ENCODE results near the gene THOP1.
"Not testable (repeated sequence)": the region's sequence is repeated elsewhere in the genome, so short reads cannot be mapped to it uniquely, and the experiment has no call there.

The THOP1 gene

DNA sequence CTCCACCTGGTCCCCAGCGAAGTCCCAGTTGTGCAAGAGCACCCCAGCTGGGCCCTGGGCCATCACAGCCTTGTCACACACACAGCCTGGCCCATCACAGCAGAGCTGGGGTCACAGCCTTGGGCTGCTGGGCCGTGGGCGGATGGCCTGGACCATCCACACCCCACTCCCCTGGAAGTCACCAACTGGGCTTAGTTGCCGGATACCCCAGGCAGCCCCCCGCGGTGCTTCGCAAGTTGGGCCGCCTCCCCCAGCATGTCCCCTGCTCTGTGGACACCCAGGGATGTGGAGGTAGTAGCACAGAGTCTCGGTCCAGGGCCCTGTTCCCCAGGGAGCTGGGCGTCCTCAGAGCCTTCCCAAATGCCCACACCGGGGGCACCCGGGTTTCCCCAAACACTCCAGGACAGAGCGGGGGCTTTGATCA is 29.9 kb downstream of the THOP1 start:
- in situ Hi-C loops (cut with MboI; ENCODE audit: low sequenced_read_pairs) = no loop called here

DNA sequence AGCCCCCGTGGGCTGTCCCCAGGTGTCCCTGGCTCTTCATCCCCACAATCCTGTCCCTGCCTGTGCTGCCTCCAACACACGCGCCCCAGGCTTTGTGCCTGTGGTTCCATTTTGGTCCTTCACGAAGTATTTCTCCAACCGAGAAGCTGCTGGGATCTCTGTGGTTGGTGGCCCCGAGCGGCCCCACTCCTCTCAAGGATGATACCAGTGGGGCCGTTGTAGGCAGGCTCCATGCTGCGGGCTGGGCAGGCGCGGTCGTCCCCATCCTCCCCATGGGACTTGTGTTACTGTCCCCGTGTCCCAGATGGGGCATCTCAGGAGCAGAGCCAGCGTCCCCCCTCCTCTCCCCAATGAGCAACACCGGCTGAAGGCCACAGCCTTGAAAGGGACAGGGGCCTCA is 30.6 kb downstream of the THOP1 start:
- in situ Hi-C loops (cut with MboI; ENCODE audit: low sequenced_read_pairs) = no loop called here

DNA sequence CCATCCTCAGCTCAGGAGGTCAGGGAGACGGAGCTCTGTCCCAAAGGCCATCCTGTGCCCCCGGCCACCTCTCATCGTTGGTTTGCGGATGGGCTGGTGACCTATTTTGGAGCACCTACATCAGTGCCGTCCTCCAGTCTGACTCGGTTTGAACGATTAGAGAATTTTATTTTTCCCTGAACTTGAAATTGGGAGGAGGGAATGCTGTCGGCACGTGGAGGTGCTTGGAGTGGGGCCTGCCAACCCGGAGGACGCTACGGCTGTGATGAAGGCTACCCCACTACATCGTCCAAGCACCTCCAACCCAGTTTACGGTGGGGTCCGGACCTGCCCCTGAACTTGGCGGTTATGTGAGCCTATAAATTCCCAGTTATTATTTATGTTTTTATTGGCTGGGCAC is 31.3 kb downstream of the THOP1 start:
- in situ Hi-C loops (cut with MboI; ENCODE audit: low sequenced_read_pairs) = no loop called here

DNA sequence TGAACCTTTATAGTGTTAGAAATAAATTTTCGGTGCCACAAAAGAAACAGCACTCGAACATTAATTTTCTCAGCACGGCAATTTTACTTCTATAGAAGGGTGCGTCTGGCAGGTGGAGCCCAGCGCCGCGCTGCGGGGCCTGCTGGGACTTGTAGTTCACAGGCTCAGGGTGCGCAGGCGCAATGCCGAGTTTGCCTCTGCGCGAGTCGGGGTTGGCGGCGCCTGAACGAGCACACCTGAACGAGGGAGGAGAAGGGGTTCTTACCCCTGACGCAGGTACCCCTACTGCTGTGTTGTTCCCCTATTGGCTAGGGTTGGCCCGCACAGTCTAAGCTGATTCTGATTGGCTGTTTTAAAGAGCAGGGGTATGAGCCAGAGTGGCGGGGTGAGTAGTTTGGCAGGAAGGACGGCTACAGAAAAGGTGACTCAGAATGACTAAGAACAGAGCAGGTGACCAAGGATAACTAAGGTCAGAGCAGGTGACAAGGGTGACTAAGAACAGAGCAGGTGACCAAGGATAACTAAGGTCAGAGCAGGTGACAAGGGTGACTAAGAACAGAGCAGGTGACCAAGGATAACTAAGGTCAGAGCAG is 32.0 kb downstream of the THOP1 start:
- in situ Hi-C loops (cut with MboI; ENCODE audit: low sequenced_read_pairs) = not testable (repeated sequence)

DNA sequence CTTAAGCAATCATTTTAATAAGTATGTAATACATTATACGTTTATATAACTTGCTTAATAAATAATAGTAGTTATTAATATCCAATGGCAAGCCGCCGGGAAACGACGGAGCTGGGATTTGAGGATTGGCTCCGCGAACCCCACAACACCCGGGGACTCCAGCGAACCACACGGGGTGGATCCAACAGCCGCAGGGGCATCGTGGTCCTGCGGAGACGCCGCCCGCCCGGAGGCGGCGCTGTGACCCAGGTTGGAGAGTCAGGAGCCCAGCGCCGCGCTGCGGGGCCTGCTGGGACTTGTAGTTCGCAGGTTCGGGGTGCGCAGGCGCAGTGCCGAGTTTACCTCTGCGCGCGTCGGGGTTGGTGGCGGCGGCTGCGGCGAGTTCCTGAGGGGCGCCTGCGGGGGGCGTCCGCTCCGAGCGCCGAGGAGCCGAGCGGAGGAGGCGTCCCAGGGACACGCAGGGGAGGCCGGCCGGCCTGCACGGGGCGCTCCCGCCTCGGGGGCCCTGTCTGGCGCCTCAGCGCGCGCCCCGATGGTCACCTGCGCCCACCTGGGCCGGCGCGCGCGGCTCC is 34.3 kb downstream of the THOP1 start, which contains the start of gene ZNF554:
Gene ZNF554, plus strand, starts transcription at position 329 of the 572 bp plus-strand sequence. Its CDS starts 204 bp downstream, at position 533.
- in situ Hi-C loops (cut with MboI; ENCODE audit: low sequenced_read_pairs) = no loop called here

DNA sequence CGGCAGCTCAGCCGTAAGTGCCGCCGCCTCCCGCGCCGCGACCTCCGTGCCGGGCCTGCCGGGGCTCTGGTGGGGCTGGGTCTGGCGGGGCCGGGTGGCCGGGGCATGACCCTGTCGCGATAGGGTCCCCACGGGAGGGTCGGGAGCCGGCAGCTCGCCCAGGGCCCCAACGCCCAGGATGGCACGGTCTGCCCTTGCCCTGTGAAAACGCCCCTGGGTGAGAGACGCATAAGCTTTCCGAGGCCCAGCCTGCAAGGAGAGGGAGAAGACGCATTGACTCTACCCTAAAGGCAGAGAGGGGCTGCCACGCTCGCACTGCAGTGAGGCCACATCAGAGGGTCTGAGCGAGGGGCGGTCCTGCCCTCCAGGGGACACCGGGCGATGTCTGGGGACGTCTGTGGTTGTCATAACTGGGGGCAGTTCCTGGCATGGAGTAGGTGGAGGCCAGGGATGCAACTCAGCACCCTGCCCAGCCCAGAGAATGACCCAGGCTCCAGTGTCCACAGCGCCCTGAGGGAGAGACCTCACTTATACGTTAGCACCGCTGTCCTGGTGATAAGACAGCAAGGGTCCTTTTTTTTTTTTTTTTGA is 34.9 kb downstream of the THOP1 start:
- in situ Hi-C loops (cut with MboI; ENCODE audit: low sequenced_read_pairs) = no loop called here

DNA sequence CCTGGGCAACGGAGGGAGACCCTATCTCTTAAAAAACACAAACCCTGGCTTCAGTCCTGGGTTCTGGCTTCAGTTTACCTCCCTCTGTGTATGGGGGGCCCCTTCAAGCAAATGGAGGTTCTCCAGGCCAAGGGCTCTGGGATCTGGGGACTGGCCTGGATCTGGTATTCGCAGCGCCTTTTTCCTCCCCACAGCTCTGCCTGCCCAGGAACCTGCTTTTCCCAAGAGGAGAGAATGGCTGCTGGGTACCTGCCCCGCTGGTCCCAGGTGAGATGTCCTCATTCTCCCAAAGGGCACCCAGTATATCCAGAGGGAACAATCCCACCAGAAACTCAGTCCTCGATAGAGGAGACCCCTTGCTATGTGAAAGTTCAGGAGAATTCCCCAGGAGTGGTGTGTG is 37.5 kb downstream of the THOP1 start:
- in situ Hi-C loops (cut with MboI; ENCODE audit: low sequenced_read_pairs) = no loop called here

DNA sequence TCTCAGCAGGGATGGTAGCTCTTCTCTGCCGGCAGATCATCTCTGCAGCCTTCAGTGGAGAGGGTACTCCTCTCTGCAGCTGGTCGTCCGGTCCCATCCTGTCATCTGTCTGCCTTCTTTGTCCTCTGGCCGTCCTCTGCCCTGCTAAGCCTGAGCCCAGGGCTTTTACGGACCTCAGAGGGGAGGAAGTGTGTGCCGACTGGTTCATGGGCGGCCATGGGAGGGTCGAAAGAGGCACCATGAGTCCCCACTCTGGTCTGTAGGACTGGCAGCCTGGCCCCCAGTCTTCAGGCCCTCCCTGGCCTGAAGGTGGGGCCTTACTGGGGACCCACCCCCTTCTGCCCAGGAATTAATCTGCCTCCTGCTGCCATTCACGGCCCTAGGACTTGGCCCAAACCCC is 38.3 kb downstream of the THOP1 start:
- in situ Hi-C loops (cut with MboI; ENCODE audit: low sequenced_read_pairs) = no loop called here

DNA sequence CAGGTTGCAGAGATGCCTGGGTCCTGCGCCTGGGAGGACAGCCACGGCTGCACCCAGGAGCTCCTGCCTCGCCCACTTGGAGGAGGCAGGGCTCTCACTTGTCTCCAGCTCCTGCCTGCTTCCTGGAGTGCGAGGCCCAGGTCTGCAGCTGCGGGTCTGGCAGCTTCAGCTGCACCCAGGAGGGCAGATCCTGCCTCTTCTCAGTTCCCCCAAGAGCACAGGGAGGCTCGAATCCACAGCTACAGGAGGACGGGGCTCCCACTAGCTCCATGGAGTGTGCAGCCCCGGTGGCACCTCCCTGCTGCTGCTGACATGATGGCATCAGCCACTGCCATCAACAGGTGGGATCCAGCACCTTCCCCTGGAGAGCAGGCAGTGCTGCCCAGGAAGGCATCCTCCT is 38.8 kb downstream of the THOP1 start:
- in situ Hi-C loops (cut with MboI; ENCODE audit: low sequenced_read_pairs) = no loop called here

DNA sequence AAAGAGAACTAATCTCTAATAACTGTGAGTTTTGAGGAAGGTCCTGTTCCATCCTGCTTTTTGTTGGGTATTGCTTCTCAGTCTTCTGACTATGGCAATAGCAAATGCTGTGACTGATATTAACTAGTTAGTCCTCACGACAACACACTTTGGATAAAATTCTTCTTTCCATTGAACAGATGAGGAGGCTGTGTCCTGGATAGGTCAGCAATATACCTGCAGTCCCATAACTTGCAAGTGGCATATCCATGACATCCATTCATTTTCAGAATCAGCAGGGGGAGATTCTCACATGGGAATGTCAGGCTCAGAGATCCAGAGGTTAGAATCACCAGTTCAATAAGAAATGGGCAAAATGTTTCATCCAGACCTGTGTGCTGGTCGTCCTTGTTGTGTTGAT is 41.7 kb downstream of the THOP1 start:
- in situ Hi-C loops (cut with MboI; ENCODE audit: low sequenced_read_pairs) = loop anchor here (25.0 kb wide), 1 partner anchor 110 kb away; the partner anchor contains the start of gene ZNF77

DNA sequence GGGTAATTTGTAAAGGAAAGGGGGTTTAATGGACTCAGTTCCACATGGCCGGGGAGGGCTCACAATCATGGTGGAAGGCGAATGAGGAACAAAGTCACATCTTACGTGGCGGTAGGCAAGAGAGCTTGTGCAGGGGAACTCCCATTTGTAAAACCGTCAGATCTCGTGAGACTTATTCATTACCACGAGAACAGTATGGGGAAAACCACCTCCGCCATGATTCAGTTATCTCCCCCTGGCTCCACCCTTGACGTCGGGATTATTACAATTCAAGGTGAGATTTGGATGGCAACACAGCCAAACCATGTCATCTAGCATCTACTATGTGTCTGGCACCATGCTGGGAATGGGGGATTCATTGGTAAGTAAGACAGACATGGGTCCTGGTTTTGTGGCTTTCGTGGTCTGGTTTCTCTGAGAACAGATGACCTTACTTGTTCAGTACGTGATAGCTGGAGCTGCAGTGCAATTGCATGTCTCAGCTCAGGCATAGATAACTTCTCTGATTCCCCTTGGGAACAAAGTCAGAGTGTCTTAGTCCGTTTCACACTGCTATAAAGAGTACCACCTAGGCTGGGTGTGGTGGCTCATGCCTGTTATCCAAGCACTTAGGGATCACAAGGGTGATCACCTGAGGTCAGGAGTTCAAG is 42.7 kb downstream of the THOP1 start:
- in situ Hi-C loops (cut with MboI; ENCODE audit: low sequenced_read_pairs) = loop anchor here (25.0 kb wide), 1 partner anchor 109 kb away; the partner anchor contains the start of gene ZNF77

DNA sequence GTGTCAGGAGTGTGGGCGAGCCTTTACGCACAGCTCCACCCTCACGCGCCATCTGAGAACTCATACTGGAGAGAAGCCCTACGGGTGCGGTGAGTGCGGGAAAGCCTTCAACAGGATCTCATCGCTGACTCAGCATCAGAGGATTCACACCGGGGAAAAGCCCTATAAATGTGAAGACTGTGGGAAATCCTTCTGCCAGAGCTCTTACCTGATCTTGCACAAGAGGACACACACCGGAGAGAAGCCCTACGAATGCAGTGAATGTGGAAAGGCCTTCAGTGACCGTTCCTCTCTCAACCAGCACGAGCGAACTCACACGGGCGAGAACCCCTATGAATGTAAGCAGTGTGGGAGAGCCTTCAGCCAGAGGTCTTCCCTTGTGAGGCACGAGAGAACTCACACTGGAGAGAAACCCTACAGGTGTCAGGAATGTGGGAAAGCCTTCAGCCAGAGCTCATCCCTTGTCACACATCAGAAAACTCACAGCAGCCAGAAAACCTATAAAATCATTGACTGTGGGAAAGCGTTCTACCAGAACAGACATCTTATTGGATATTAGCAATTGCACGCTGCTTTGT is 49.1 kb downstream of the THOP1 start:
- in situ Hi-C loops (cut with MboI; ENCODE audit: low sequenced_read_pairs) = loop anchor here (25.0 kb wide), 1 partner anchor 103 kb away; the partner anchor contains the start of gene ZNF77

DNA sequence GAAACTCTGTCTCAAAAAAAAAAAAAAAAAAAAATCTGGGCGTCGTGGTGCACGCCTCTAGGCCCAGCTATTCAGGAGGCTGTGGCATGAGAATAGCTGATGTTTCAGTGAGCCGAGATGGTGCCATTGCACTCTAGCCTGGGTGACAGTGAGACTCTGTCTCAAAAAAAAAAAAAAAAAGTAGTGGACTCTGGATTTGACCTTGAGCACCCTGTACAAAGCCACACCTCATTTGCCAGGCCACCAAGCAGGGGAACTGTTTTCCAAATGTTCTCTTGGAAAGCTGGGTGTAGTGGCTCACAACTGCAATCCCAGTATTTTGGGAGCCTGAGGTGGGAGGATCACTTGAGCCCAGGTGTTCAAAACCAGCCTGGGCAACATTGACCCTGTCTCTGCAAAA is 52.1 kb downstream of the THOP1 start:
- in situ Hi-C loops (cut with MboI; ENCODE audit: low sequenced_read_pairs) = loop anchor here (25.0 kb wide), 1 partner anchor 100 kb away; the partner anchor contains the start of gene ZNF77

DNA sequence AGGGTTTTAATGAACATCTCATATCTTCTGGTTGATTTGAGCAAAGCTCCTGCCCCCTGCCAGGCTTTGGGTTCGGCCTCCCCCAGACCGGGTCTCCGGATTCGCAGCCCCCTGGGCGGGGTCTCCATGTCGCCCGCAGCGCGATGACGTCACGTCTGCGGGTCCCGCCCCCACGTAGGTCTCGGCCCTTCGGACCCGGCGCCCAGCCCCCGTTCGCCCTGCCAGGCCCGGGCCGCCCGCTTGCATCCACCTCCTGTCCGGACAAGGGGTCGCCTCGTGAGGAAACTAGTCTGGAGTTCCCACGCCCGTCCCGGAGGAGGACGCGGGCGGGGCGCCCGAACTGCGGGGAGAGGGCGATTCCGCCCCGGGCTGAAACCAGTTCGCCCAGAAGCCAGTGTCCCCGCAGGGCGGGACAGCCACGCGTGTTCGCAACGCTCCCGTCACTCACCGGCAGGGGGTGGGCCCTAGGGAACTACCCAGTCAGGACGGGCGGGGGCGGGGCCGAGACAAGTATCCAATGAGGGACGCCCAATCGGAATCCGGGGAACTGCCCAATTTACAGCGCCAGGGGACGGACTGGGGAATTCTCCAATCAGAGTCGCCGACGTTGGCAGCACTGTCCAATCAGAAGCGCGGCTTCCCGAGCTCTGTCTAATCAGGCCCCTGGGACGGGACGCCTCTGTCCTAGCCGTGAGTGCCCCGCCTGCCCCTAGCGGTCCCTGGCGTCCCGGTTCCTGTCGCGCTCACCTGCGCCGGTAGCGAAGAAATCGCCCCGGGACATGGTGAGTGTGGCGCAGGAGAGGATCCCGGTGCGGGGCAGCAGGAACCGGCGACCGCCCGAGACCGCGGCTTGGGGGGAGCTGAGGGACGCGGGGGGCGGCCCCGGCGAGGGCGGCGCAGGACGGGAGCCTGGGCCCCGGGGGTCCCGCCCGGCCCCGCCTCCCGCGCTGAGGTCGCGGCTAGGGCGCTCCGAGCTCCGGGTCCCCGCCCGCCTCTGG is 55.8 kb downstream of the THOP1 start, which contains the start of gene ZNF555:
Gene ZNF555, plus strand, starts transcription at position 682 of the 998 bp plus-strand sequence. Its CDS starts 98 bp downstream, at position 780.
- in situ Hi-C loops (cut with MboI; ENCODE audit: low sequenced_read_pairs) = loop anchor here (25.0 kb wide), 1 partner anchor 96 kb away; the partner anchor contains the start of gene ZNF77

DNA sequence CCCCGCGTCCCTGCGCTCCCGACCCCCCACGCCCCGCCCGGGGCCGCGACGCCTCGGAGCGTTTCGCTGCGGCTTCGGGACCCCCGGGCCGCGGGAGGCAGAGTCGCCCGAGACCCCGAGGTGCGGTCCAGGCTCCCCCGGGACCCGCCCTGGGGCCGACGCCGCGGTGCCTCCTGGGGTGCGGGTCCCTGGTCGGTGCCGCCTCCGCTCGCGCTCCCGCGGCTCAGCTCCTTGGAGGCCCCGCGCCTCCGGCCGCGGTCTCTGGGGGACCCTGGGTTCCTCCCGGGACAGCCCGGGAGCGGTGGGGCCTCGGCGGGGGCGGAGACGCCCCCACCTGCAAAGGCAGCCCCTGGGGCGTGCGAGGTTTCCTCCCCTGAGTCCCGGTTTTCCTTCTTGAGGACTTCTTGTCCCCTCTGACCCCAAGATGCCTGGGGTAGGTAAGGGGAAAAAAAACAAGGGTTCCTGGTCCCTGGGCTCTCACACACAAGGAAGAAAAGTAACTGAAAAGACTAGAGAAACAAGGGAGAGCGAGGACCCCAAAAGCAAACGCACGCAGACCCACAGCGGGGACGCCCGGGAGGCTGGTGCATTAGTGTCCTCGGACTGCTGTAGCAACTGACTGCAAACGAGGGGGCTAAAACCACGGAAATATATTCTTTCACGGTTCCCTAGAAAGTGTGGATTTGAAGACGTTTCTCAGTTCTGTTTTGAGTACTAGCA is 56.7 kb downstream of the THOP1 start:
- in situ Hi-C loops (cut with MboI; ENCODE audit: low sequenced_read_pairs) = loop anchor here (25.0 kb wide), 1 partner anchor 95 kb away; the partner anchor contains the start of gene ZNF77

DNA sequence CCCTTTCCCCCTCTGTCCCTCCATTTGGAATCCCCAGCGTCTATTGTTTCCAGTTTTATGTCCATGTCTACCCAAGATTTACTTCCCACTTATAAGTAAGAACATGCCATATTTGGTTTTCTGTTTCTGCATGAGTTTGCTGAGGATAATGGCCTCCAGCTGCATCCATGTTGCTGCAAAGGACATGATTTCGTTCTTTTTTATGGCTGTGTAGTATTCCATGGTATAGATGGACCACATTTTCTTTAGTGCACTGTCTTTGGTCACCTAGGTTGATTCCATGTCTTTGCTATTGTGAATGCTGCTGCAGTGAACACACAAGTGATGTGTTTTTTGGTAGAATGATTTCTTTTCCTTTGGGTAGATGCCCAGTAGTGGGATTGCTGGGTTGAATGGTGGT is 59.8 kb downstream of the THOP1 start:
- in situ Hi-C loops (cut with MboI; ENCODE audit: low sequenced_read_pairs) = loop anchor here (25.0 kb wide), 1 partner anchor 92 kb away; the partner anchor contains the start of gene ZNF77

DNA sequence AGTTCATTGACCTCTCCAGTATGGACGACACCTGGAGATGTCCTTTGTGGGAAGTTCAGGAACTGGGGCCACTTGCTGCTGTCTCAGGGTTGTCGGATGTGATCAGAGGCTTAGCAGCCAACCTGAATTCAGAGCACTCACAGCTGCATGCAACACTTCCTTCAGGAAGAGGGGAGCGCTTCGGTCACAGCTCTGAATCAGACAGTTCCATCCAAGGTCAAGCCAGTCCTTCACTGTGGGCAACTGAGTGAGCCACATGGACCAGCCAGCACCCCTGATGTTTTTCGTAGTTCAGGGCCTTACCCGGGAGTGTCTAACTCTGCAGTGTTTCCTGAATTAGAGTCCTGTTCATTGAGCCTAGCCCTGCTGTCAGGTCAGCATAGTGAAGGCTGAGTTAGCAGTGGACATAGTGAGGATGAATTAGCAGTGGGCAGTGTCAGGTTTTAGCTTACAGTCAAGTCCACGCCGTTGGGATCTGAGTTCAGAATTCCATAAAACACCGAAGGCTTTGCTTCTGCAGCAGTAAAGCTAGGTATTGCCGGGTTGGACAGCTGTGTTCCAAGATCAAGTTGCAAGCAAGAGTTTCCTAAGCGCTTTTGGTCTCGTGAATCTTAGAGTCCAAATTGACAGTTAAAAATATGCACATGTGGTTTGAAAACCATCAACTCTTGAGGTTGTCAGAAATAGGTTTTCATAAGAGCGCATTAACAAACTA is 61.0 kb downstream of the THOP1 start:
- in situ Hi-C loops (cut with MboI; ENCODE audit: low sequenced_read_pairs) = loop anchor here (25.0 kb wide), 1 partner anchor 91 kb away; the partner anchor contains the start of gene ZNF77

DNA sequence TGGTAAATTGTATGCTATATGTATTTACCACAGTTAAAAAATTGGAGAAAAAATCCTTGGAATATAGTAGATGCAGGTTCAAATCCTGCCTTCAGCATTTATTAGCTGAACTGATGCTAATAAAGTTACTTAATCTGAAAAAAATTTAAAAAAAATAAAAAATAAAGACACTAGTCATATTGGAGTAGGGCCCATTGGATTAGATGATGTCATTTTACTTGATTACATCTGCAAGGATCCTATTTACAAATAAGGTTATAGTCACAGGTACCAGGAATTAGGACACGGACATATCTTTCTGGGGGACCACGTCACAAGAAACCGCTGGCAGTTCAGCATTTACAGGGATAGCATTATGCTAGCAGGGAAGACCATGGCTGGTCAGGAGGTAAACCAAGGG is 62.2 kb downstream of the THOP1 start:
- in situ Hi-C loops (cut with MboI; ENCODE audit: low sequenced_read_pairs) = loop anchor here (25.0 kb wide), 1 partner anchor 90 kb away; the partner anchor contains the start of gene ZNF77

All from HL-60/S4 treated with phorbol 12-myristate 13-acetate at 8.2 ng/mL for 4 days and 3 days (cell line).